Left ventricle myocardium inferior (tissue), 1 donor: ENCODE data around the gene CCDC12. TPM values are rescaled to one million over a fixed set of nuclear protein-coding genes. Genes with fewer than 3 reads are reported as not detected.

Experiments used
- DNase-seq: peaks from one replicate; pipeline ENCODE4 v3.0.0-alpha.2; 2020
- H3K27ac ChIP-seq: fragments of 200-600 bp; replicated peaks from 2 replicates; pipeline ENCODE4 v1.8.0; 2021
- H3K27me3 ChIP-seq: fragments of 200-600 bp; 2 replicates; pipeline ENCODE4 v1.8.0; 2021; ENCODE audit warnings: low read depth
- H3K36me3 ChIP-seq: fragments of 200-600 bp; 2 replicates; pipeline ENCODE4 v1.8.0; 2021
- H3K4me1 ChIP-seq: fragments of 200-600 bp; 2 replicates; pipeline ENCODE4 v1.8.0; 2021
- H3K4me3 ChIP-seq: fragments of 200-600 bp; 2 replicates; pipeline ENCODE4 v1.8.0; 2021; ENCODE audit warnings: mild to moderate bottlenecking, moderate library complexity
- H3K9me3 ChIP-seq: fragments of 200-600 bp; replicated peaks from 2 replicates; pipeline ENCODE4 v1.8.0; 2021
- intact Hi-C: fragments of 100-400 bp; cut with micrococcal nuclease; formaldehyde crosslinking; loops from one replicate; pipeline ENCODE4 v1.11.0; 2022
- total RNA-seq: library from RNA; stranded (reverse); fragmentation: NEBNext Ultra II Directional; extraction: Animal tissue kit (Norgen Biotek cat#: 25700); gene quantifications from one replicate; pipeline ENCODE4 v1.2.1, GENCODE V29; 2021
- TF ChIP-seq, protein P1 (sequence below): fragments of 200-600 bp; IDR thresholded peaks from 2 replicates; pipeline ENCODE4 v1.8.0; 2021; ENCODE audit warnings: antibody characterized with exemption, mild to moderate bottlenecking, borderline replicate concordance
- donor health status: DM: no; HTN: yes; CAD: no; lungs with severe emphysema.

Gene CCDC12
- total RNA-seq, 1 donor from 2014 or later, result 31.0 TPM

DNA sequence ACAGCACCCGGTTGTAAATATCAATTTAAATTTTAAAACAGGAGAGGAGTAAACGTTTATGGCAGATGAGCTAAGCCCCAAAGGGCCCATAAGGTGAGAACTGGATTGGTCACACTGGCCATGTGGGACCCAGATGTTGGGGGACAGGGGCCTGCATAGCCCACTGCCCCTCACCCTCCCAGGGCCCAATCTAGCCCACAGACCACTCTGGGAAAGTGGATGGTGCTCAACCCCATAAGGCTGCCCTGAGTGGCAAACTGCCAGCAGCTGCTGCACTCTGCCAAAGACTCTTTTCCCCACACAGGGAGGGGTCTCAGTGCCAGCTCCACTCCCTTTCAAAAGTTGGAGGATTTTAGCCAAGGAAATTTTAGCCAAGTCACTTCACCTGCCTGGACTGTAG is 42.5 kb downstream of the CCDC12 start:
- no peaks in the 10 kb centered on the region for H3K27me3 ChIP-seq
- intact Hi-C loops, result no loop called here
- H3K9me3 ChIP-seq, result no peaks in the 10 kb centered on the region
- H3K4me3 ChIP-seq, result no peak overlapping the region
- TF ChIP-seq, protein P1, sequence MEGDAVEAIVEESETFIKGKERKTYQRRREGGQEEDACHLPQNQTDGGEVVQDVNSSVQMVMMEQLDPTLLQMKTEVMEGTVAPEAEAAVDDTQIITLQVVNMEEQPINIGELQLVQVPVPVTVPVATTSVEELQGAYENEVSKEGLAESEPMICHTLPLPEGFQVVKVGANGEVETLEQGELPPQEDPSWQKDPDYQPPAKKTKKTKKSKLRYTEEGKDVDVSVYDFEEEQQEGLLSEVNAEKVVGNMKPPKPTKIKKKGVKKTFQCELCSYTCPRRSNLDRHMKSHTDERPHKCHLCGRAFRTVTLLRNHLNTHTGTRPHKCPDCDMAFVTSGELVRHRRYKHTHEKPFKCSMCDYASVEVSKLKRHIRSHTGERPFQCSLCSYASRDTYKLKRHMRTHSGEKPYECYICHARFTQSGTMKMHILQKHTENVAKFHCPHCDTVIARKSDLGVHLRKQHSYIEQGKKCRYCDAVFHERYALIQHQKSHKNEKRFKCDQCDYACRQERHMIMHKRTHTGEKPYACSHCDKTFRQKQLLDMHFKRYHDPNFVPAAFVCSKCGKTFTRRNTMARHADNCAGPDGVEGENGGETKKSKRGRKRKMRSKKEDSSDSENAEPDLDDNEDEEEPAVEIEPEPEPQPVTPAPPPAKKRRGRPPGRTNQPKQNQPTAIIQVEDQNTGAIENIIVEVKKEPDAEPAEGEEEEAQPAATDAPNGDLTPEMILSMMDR, result no peak
- DNase-seq, result no peak
- H3K4me1 ChIP-seq, result peaks cover 100% of the 10 kb centered on the region
- H3K36me3 ChIP-seq, result peaks cover 6% of the 10 kb centered on the region
- H3K27ac ChIP-seq, result peak overlapping the region; percentile 90

DNA sequence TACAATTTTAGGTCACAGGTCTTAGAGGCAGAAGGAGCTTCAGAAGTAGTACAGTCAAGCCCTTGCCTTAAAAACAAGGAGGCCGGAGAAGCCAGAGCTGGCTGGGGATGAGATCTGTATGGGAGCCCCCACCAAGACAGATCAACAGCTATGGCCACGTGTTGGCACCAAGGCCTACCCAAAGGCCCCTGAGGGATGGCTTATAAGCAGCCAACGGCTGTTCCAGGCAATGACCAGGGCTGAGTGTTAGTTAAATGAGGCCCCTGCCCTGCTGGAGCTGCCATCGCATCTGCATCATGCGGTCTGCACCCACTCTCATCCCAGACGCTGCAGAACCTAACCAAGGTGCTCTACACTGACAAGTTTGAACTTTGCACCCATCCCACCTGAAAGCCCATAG is 43.3 kb downstream of the CCDC12 start:
- no peaks in the 10 kb centered on the region for H3K9me3 ChIP-seq
- peak overlapping the region; percentile 90 for H3K27ac ChIP-seq
- intact Hi-C loops, result no loop called here
- DNase-seq, result no peak
- peaks cover 6% of the 10 kb centered on the region for H3K36me3 ChIP-seq
- TF ChIP-seq, protein P1, result no peak
- H3K4me1 ChIP-seq, result peaks cover 100% of the 10 kb centered on the region
- H3K27me3 ChIP-seq, result no peaks in the 10 kb centered on the region
- H3K4me3 ChIP-seq, result no peak overlapping the region

DNA sequence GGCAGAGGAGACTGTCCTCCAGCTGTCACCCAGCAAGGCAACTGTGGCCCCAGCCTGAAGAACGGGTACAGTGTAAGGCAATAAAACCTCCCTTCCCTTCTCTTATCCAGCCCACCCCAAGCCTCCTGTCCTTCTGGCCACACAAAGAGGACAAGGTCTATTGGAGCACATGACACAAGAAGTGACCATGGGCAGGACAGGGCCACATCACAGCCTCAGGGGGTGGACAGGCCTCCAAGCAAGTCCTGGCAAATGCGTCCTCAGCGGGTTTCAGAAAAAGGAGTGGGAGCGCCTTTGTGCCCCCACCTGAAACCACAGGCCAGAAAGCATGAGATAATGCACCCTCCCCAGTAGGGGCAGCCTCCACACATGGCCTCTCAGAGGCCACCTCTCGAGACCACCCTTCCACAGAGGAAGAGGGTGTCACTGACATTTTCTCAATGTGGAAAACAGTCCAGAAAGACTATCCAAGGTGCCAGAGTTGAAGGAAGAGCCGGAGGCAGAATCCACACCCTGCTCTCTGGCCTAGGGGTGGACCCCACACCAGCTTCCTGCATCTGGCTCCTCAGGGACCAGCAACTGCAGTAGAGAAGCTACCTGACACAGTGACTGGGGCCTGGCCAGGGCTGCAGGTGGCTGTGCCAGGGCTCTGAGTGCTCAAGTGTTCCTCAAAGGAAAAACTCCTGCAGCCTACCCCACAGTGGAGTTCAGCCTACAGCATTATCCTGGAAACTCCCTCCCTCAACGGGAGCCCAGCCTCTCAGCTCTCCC is 43.9 kb downstream of the CCDC12 start:
- intact Hi-C loops, result no loop called here
- no peak overlapping the region for H3K4me3 ChIP-seq
- DNase-seq, result no peak
- peak overlapping the region; percentile 90 for H3K27ac ChIP-seq
- H3K36me3 ChIP-seq, result peaks cover 6% of the 10 kb centered on the region
- TF ChIP-seq, protein P1, result no peak
- peaks cover 100% of the 10 kb centered on the region for H3K4me1 ChIP-seq
- no peaks in the 10 kb centered on the region for H3K9me3 ChIP-seq
- no peaks in the 10 kb centered on the region for H3K27me3 ChIP-seq

DNA sequence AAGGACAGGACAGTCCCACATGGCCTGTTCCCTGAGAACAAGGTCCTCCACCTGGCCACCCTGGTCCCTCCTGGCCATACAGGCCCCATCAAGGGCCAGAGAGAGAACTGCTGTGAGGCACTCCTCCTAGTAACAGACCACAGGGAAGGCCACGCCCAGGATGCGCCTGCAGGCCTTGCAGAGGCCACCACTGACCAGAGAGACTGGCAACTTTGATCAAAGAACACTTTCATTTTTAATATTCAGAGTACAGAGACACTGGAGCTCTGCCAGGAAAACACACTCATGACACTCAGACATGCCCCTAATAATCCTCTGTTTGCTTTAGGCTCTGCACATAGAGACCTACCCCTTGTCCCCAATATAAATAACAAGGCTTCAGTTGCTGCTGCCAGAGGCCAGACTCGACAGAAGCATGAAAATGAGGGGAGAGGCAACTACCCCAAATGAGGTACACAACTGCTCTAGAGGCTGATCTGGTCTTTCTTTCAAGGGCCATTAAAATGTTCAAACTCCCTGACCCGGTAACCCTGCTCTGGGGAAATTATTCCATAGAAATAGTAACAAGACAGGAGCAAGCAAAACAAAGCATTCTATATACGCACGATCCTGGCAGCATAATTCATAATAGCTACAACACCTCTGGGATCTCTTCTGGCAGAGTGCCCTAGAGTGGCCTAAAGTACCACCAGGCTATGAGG is 44.8 kb downstream of the CCDC12 start:
- Histone ChIP-seq H3K4me1 (peaks cover 100% of the 10 kb centered on the region), H3K27me3 (no peaks in the 10 kb centered on the region), H3K9me3 (no peaks in the 10 kb centered on the region), H3K27ac (peak overlapping the region; percentile 90), H3K4me3 (peak overlapping the region; percentile 23), H3K36me3 (no peaks in the 10 kb centered on the region)
- DNase-seq, result peak; percentile 71
- intact Hi-C loops, result no loop called here
- TF ChIP-seq, protein P1, result no peak

DNA sequence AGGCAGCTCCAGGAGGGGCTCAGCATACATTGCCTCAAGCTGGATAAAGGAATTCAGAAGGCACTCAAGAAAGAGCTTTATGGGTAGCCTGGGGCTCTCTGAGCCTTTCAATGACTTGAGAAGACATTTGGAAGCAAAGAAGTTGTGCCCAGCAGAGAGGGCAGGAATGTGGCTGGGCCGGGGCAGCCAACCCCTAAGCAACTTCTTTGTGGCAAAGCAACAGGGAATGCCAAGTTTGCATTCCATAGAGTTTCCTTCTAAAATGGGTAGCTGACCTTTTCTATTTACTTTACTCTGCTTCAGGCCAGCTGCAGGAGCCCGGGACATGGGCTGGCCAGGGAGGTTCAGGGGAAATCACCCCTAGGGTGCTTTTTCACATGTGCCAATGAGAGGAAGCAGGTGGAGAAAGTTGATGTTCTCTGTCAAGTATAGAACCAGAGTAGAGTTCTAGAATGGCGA is 45.6 kb downstream of the CCDC12 start:
- no peak overlapping the region for H3K4me3 ChIP-seq
- peaks cover 100% of the 10 kb centered on the region for H3K4me1 ChIP-seq
- DNase-seq, result no peak
- TF ChIP-seq, protein P1, result no peak
- no peaks in the 10 kb centered on the region for H3K9me3 ChIP-seq
- no peaks in the 10 kb centered on the region for H3K27me3 ChIP-seq
- peak overlapping the region; percentile 90 for H3K27ac ChIP-seq
- intact Hi-C loops, result no loop called here
- no peaks in the 10 kb centered on the region for H3K36me3 ChIP-seq
